GM19043 (cell line): ENCODE measurements around the gene DHCR24.

Source experiments
- ATAC-seq: cut with Tn5 transposase; IDR thresholded peaks from one replicate; pipeline ENCODE4 v1.9.1; 2021; ENCODE audit warnings: low read depth; ENCODE audit not compliant: unreplicated experiment

Gene DHCR24

GRCh38 chr1:54819733-54820132 lies 67.3 kb downstream of the DHCR24 start:
- no peak for ATAC-seq

GRCh38 chr1:54819195-54819536 lies 67.8 kb downstream of the DHCR24 start:
- ATAC-seq = no peak

GRCh38 chr1:54818461-54819194 lies 68.4 kb downstream of the DHCR24 start:
- no peak for ATAC-seq

DNA sequence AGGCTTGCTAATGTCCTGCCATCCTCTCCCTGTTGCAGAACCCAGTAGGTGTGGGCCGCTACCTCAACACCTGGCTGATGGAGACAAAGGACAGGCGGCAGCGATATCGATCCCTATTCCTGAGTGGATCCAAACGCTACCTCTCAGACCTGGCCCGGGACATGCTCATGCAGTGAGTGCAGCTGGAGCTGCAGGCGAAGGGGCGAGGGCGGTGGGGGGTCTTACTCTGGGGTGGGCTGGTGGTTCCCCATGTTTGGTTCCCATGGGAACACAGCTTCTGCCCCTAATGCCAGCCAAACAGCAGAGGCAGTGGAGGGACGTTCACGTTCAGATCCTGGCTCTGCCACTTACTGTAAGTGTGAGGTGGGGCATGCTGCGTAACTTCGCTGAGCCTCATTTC lies 70.0 kb downstream of the DHCR24 start:
- no peak for ATAC-seq

DNA sequence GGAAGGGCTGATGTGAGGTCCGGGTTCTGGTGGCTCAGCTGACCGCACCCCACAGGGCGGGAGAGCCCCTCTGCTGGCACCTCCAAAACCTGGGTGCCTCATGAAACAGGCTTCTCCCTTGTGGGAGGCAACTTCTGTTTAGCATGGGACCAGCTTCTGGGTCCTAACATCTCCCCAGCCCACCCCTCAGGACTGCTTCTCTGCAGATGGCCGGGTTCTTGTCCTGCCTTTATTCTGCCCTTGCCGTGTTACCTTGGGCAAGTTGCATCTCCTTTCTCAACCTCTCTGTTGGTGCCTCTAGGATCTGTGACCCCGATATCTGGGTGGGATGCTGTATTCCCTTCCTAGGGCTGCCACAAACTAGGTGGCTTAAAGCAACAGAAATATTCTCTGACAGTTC lies 70.9 kb downstream of the DHCR24 start:
- ATAC-seq = no peak

GRCh38 chr1:54815086-54815876 lies 71.7 kb downstream of the DHCR24 start:
- ATAC-seq = no peak

- ATAC-seq = no peak
Observed at GRCh38 chr1:54814571-54814970, 72.4 kb downstream of the DHCR24 start.

GRCh38 chr1:54814126-54814498 lies 72.9 kb downstream of the DHCR24 start:
- no peak for ATAC-seq

GRCh38 chr1:54813485-54814125 lies 73.4 kb downstream of the DHCR24 start:
- ATAC-seq = no peak

DNA sequence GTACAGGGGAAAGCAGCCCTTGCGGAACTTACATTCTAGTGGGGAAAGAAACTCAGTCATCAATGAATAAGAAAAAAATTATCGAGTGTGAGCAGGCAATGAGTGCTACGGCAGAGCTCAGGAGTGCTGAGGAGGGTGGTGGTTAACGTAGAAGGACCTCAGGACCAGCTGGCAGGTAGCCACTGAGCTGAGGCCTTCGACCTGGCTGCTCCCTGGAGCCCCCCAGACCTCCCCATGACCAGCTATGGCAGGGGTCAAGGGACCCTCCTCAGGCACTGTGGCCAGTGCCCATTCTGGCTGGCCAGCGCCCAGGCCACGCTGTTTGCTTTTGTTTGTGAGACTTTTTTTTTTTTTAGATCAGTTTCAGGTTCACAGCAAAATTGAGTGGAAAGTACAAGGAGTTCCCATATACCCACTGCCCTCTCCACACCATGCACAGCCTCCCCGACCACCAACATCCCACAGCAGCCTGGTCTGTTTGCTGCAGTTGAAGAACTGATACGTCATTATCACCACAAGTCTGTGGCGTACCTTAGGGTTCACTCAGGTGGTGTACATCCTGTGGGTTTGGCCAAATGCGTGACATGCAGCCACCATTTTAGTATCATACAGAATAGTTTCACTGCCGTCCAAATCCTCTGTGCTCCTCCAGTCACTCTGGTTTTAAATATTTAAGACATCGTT lies 74.1 kb downstream of the DHCR24 start:
- ATAC-seq = no peak

GRCh38 chr1:54811739-54812655 lies 75.0 kb downstream of the DHCR24 start:
- ATAC-seq = no peak

DNA sequence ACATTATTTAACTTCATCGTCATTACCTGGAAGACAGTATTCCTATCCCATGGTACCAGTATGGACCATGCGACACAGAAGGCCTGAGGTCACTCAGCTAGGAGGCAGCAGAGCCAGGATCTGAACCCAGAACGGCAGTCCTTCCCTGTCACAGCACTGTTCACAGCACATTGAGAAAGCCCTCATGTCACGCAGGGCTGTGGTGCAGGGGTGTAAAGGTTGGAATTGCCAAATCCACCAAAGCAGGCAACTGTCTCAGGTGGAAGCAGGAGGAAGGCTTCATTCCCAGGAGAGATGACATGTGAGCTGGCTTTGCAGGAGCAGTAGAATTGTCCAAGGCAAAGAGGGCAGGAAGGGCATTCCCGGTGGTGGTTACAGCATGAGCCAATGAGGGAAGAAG lies 75.9 kb downstream of the DHCR24 start:
- no peak for ATAC-seq

GRCh38 chr1:54810153-54810942 lies 76.6 kb downstream of the DHCR24 start:
- ATAC-seq = no peak

DNA sequence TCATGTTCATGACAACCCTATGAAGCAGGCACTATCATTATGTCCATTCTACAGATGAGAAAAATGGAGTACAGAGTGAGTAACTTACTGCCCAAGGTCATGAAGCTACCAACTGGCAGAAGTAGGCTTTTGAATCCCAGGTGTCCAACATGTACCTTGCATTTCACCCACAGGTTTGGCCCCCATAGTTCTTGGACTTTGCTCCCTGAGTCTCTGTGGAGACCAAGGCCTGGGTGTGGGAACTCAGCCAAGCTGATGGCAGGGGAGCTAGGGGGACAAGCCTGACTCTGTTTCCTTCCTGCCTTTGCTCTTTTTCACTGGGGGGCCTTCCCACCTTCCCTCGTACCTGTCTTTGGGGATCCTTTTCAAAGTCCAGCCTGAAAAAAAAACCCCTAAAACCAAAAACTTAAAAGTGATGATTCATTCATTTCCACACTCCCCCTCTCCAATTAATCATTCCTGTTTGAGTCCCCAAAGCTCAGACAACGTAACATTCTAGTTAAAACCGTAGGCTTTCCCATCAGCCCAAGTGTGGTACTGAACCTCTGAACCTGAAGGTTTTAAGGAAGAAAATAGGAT lies 77.4 kb downstream of the DHCR24 start:
- ATAC-seq = no peak

DNA sequence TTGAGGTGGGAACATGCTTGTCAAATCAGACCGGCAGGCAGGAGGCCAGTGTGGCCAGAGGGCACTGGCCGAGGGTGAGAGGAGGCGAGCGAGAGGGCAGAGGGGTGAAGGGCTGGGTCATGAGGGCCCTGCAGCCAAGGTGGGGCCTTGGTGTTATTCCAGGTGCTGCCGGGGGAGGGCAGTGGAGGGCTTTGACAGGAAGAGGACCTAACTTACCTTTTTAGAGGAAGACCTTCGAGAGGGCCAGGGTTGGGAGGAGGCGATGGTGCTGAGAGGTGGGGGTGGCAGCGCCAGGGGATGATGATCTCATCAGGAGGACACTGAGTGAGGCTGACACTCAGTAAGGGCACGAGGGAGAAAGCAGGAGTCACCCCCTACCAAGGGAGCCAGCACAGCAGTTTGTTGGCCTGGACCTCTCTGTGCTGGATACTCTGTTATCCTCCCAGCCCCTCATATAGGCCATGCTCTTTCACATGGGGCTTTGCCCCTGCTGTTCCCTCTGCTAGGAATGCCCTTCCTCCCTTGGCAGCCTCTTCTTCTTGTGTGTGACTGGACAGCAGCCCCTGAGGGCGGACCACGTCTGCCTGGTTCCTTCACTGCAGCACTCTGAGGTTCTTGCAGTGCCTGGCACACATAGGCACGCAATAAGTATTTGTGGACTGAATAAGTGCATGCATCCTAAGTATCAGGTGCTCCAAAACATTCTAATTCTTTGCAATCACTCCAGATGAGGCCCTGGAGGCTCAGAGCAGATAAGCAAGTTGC lies 78.4 kb downstream of the DHCR24 start:
- no peak for ATAC-seq

DNA sequence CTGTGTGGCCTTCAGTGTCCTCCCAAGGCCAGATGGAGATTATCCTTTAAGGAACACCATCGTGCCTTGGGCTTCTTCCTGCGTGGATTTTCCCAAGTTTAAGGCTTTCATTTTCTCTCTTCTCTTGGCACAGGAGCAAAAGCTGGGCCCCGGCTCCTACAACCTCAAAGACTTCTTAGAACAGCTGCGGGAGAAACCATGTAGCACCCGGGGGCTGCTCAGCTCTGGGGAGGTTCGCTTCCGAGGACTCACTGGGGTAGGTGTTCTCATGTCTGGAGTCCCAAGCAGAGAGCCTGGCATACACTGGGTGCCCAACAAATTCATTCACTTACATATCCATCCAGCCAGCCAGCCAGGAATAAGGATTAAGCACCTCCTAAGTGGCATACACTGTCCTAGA lies 79.2 kb downstream of the DHCR24 start:
- no peak for ATAC-seq

- ATAC-seq = no peak
Observed at GRCh38 chr1:54806931-54807611, 79.9 kb downstream of the DHCR24 start.

DNA sequence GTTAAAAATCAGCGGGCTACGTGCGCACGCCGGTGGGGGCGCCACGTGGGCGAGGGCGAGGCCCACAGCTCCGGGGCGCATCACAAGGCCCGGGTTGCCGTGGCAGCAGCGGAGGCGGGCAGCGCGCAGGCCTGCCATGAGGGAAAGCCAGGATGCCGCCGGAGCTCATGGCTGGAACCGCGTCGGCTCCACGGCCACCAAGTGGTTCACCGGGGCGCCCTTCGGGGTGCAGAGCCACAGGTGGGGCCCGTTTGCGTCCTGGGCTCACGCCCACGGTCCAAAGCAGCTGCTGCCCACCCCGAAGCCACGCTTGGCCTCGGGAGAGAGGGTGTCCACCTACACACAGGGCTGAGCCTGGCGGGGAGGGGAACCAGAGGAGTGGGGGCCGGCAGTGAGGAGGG lies 81.0 kb downstream of the DHCR24 start:
- no peak for ATAC-seq
